Activated CD4-positive, CD25-positive, alpha-beta regulatory T cell treated with anti-CD3 and anti-CD28 coated beads, Interleukin-2, amount 50 U/mL, for 72 hours (primary cell): ENCODE data around the gene HSPB7.
"Not testable (repeated sequence)": the region's sequence is repeated elsewhere in the genome, so short reads cannot be mapped to it uniquely, and the experiment has no call there.

Source experiments
- DNase-seq: peaks from one replicate; pipeline ENCODE4 v3.0.0; 2021

HSPB7 gene

DNA sequence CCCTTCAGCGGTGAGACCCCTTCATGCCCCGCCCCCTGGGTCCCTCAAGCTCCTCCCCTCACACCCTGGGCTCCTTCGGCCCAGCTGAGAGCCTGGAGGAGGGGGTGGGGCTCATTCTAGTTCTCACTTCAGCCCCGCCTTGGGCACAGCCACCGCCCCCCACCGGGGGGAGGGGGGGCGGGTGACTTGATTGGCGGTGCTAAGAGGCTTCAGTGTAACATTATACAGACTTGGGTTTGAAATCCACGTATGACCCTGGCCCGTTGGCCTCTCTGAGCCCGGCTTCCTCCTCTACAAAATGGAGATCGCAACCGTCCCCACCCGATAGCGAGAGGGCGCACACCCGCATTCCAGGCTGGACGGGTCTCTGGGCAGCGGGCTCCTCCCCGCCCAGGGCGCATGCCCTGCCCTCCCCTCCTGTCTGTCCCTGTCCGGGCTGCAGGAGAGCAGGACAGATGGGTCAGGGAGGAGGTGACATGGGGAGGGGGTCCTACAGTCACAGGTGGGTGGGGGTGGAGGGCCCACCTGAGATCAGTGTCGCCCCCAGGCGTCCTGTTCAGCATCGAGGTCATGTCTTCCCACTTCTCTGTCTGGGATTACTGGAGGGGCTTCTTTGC lies 30.8 kb upstream of the HSPB7 start:
- DNase-seq, result no peak

DNA sequence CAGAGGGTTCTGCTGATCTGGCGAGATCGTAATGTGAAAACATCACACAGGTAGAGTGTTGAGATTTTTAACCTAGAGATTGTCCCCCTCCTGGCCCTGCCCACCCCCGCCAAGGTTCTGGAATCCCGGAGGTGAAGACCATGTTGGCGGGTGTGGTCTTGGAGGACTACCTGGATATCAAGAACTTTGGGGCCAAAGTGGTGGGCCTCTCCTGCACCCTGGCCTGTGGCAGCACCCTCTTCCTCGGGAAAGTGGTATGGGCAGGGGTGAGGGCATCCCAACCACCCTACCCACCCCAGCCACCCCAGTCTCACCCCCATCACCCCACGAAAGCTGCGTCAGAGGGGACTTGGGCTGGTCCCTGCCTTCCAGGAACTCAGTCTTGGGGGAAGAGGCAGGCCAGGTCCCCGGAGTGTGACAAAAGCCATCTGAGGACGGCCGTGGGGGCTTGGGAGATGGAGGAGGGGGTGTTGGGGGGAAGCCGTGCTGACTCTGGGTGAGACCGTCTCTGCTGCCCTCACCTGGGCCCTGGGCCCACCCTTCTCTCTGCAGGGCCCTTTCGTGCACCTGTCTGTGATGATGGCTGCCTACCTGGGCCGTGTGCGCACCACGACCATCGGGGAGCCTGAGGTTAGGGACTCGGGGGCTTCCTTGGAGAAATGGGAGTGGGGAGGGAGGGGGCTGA lies 30.1 kb upstream of the HSPB7 start:
- DNase-seq, result no peak

DNA sequence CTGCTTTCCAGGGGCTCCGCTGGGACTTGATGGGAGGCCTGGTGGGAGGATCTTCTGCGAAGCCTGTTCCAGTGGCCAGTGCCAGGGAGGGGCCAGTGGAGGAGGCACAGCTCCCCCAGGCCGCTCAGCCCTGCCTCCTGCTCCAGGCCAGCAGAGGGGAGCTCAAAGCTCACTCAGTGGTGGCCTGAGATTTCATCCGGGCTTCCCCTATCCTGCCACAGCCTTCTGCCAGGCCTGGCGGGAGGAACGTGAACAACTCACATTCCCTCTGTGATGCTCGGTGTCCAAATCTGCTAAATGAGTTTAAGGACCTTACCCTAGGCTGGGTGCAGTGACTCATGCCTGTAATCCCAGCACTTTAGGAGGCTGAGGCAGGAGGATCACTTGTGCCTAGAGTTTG lies 29.0 kb upstream of the HSPB7 start:
- no peak for DNase-seq

- DNase-seq, result no peak
Measured at GRCh38 chr1:16043950-16044349, 26.1 kb upstream of the HSPB7 start.

DNA sequence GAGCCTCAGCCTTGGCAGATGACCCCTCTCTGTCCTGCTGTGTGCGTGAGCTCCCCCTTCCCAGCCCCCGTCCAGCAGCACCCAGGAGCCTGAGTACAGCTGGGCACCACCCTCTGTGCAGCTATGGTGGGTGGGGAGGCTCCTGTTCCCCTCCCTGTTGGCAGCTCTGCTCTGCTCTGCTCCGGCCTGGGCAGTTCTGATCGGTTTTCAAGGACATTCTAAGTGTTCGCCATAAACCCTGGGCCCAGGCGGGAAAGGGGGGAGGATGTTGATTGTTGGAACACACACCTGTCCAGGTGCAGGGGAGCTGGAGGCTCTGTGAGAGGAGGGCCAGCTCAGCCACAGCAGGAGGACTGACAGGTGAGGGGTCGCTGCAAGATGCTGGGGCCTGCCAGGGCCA lies 25.7 kb upstream of the HSPB7 start, which contains the start of gene CLCNKB:
CLCNKB (plus strand) TSS at position 262 of the 400 bp plus-strand sequence. CDS start 711 bp downstream, outside the sequence.
- DNase-seq, result no peak

DNA sequence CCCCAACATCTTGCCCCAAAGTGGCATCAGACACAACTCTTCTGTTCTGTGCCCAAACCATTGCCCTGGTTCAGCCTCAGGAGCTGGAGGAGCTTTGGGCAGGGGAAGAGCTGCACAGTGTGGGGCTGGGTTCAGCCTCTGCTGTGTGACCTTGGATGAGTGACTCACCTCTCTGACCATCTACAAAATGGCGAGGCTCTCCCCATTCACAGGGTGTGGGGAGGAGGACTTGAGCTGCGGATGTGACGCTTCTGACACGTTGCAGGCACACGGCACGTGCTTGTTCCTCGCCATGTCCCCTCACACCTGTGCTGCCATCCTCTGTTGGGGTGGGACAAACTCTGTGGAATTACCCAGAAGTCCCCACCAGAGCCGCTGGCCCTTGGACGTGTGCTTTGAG lies 24.8 kb upstream of the HSPB7 start:
- not testable (repeated sequence) for DNase-seq

- no peak for DNase-seq
Measured at GRCh38 chr1:16042096-16042495, 24.3 kb upstream of the HSPB7 start.

DNA sequence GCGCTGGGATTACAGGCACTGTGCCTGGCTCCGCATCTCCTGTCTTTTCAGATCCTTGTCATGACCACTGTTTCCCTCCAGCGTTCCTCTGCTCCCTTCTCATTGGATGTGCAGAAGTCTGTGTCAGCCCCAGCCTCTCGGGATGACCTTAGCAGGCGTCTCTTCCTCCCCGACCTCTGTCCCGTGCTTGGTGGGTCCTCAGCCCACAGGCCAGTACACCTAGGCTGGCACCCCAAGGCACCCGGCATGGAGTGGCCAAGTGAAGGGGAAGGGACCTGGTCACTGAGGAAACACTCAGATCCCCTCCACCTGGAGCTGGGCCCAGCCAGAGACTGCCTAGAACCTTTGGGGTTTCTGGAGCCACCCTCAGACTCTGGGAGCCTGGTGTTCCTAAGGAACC lies 23.4 kb upstream of the HSPB7 start:
- no peak for DNase-seq

DNA sequence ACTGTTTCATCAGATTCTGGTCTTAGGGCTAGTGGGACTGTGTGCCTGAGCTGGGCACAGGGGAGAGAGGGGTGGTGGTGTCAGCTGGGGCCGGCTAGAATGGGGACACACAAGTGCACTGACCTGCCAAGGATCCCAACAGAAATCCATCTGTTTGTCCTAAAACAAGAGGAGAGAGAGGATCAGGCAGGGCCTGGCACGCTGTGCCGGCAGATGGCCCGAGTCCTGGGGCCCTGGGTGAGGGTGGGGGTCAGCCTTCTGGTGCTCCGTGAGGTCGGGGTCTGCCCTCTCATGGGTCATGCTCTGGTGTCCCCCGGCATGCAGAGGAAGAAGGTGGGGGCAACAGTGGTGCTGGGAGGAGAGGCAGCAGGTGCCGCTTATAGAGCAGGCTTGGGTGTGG lies 22.0 kb upstream of the HSPB7 start:
- not testable (repeated sequence) for DNase-seq

- no peak for DNase-seq
Measured at GRCh38 chr1:16038620-16038912, 20.7 kb upstream of the HSPB7 start.

DNA sequence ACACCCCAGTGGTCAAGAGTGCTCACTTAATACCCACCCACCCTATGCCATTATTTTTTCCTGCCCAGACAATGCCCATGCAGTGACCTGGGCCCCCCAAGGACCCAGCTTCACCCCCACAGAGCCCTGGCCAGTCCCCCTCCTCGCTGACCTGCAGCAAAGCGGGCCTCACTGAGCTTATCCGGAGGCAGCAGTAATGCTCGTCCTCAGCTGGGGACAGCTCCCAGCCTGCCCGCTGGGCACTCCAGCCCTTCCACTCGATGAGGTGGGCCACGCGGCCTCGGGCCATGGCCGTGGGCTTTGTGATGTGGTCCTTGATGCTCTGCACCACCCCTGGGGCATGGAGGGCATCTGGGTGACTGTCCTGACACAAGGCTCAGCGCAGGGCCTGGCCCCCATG lies 18.6 kb upstream of the HSPB7 start:
- DNase-seq, result not testable (repeated sequence)

- DNase-seq, result not testable (repeated sequence)
Measured at GRCh38 chr1:16033103-16033632, 15.3 kb upstream of the HSPB7 start.

GRCh38 chr1:16032388-16033102 lies 14.7 kb upstream of the HSPB7 start:
- DNase-seq, result peak; percentile 65

DNA sequence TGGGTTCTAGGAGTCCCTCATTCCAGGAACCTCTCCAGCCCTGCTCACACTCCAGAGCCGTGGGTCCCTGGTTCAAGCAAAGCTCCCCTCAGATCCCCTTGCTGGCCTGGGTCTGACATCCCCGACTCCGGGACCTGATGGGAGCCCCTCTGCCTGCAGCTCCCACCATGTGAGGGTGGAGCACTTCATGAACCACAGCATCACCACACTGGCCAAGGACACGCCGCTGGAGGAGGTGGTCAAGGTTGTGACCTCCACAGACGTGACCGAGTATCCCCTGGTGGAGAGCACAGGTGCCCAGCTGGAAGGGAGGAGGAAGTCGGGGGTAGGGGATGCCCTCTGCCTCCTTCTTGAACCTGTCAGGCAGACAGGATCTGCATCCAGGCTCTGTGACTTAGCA lies 13.7 kb upstream of the HSPB7 start:
- DNase-seq, result no peak

- no peak for DNase-seq
Measured at GRCh38 chr1:16029288-16029687, 11.4 kb upstream of the HSPB7 start.

DNA sequence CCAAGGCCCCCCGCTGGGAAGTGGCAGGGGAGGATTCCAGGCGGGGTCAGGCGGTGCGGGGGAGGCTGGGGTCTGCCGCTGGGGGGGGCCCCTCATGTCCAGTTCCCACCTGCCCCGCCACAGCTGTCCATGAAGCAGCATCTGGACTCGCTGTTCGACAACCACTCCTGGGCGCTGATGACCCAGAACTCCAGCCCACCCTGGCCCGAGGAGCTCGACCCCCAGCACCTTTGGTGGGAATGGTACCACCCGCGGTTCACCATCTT lies 11.1 kb upstream of the HSPB7 start:
- not testable (repeated sequence) for DNase-seq

GRCh38 chr1:16028237-16029002 lies 10.6 kb upstream of the HSPB7 start:
- no peak for DNase-seq

DNA sequence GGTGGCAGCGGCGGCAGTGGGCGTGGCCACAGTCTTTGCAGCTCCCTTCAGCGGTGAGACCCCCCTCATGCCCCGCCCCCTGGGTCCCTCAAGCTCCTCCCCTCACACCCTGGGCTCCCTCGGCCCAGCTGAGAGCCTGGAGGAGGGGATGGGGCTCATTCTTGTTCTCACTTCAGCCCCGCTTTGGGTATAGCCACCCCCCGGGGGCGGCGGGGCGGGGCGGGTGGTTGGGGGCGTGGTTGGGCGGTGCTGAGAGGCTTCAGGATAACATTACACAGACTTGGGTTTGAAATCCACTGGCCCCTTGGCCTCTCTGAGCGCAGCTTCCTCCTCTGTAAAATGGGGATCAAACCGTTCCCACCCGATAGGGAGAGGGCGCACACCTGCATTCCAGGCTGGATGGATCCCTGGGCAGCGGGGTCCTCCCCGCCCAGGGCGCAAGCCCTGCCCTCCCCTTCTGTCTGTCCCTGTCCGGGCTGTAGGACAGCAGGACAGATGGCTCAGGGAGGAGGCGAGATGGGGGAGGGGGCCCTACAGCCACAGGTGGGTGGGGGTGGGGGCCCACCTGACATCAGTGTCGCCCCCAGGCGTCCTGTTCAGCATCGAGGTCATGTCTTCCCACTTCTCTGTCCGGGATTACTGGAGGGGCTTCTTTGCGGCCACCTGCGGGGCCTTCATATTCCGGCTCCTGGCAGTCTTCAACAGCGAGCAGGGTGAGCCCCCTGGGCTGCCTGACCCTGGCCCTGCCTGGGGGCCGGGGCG lies 9.1 kb upstream of the HSPB7 start:
- DNase-seq, result no peak

DNA sequence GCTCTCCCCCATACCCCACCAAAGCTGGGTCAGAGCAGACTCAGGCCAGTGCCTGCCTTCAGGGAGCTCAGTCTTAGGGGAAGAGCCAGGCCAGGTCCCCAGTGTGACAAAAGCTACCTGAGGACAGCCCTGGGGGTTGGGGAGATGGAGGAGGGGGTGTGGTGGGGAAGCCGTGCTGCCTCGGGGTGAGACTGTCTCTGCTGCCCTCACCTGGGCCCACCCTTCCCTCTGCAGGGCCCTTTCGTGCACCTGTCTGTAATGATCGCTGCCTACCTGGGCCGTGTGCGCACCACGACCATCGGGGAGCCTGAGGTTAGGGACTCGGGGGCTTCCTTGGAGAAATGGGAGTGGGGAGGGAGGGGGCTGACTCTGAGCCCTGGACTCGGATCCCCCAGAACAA lies 8.5 kb upstream of the HSPB7 start:
- DNase-seq, result not testable (repeated sequence)

DNA sequence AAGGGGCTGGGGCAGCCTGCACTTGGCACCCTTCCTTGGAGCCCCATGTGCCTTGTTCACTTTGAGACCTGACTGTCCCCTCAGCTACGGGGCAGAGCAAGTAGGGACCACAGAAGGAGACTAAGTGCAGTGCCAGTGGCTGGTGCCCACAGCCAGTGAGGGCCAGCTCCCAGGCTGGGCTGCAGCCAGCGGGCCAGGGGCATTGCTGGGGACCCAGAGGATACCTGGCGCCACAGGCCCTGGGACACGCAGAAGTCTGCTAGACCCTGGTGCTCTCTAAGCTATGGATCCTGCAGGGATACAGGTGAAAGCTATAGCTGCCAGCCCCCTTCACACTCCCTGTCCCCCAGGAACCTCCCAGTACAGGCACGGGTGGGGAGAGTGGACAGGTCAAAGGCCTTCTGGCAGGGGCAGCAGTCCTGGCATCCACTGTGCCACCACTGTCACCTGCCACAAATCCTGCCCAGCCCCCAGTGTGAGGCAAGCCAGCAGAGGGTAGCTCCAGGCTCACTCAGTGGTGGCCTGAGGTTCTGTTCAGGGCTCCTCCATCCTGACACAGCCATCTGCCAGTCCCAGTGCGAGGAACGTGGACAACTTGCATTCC lies 5.3 kb upstream of the HSPB7 start:
- DNase-seq, result no peak

DNA sequence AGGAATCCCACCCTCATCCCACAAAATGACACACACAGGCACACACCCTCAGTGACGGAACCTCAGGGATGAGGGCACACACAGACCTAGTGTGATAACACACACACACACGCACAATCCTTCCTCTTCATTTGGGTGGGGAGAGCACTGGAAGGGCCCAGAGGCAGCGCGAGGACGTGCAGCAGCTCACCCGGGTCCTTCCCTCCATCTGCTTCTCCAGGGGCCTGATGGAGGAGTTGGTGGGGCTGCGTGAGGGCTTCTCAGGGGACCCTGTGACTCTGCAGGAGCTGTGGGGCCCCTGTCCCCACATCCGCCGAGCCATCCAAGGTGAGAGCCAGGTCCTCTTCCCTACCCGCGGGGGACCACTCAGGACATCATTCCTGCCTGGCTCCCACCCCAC lies 4.5 kb upstream of the HSPB7 start:
- DNase-seq, result no peak

DNA sequence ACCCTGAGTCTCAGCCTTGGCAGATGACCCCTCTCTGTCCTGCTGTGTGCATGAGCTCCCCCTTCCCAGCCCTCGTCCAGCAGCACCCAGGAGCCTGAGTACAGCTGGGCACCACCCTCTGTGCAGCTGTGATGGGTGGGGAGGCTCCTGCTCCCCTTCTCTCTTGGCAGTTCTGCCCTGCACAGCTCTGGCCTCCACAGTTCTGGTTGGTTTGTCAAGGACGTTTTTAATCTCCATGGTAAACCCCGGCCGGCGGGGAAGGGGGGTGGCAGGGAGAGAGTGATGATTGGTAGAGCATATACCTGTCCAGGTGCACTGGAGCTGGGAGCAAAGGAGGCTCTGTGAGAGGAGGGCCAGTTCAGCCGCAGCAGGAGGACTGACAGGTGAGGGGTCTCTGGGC lies 3.8 kb upstream of the HSPB7 start, which contains the start of gene CLCNKA:
CLCNKA (plus strand) TSS at position 356 of the 400 bp plus-strand sequence. CDS start 584 bp downstream, outside the sequence.
- DNase-seq, result no peak
